Right atrium auricular region (tissue), 2 donors: Measurements from ENCODE around the gene PDE4B. TPM values are rescaled to one million over a fixed set of nuclear protein-coding genes. Genes with fewer than 3 reads are reported as not detected.
"Not testable (repeated sequence)": the region's sequence is repeated elsewhere in the genome, so short reads cannot be mapped to it uniquely, and the experiment has no call there.

Source experiments
- DNase-seq: peaks from one replicate; pipeline ENCODE4 v3.0.0-alpha.2; 2019; ENCODE audit warnings: low spot score
- H3K27ac ChIP-seq, 2 donors: fragments of 200-600 bp; sonication (generic); 1 replicate in 1 of 2; 2 replicates in 1 of 2; pipeline ENCODE4 v1.5.1; 2016 to 2019
- H3K27me3 ChIP-seq, 2 donors: fragments of 200-600 bp; sonication (generic); one replicate each; pipeline versions ENCODE4 v1.5.1 to v1.6.0; 2017 to 2019
- H3K36me3 ChIP-seq: fragments of 200-600 bp; sonication (generic); one replicate; pipeline ENCODE4 v1.5.1; 2016
- H3K4me1 ChIP-seq, 2 donors: fragments of 200-600 bp; sonication (generic); one replicate each; pipeline versions ENCODE4 v1.5.1 to v1.6.0; 2017 to 2019
- H3K4me3 ChIP-seq, 2 donors: fragments of 200-600 bp; sonication (generic); 1 replicate in 1 of 2; 2 replicates in 1 of 2; pipeline ENCODE4 v1.5.1; 2017 to 2019; ENCODE audit warnings: mild to moderate bottlenecking in 1 of 2, moderate library complexity in 1 of 2
- H3K9me3 ChIP-seq, 2 donors: fragments of 200-600 bp; sonication (generic); one replicate each; pipeline ENCODE4 v1.5.1; 2019
- CTCF ChIP-seq, 2 donors: fragments of 200-600 bp; sonication (generic); IDR thresholded peaks; one replicate each; pipeline ENCODE4 v1.5.1; 2019; ENCODE audit warnings: antibody characterized with exemption in 2 of 2
- total RNA-seq, 2 donors: library from RNA; depleted of rRNA; stranded (reverse); fragments of >200 nt; gene quantifications; one replicate each; pipeline ENCODE4 v1.1.0, GENCODE V29; 2016

Gene PDE4B
- total RNA-seq, 2 donors from 2014 or later, result 16.0 to 27.7 TPM

DNA sequence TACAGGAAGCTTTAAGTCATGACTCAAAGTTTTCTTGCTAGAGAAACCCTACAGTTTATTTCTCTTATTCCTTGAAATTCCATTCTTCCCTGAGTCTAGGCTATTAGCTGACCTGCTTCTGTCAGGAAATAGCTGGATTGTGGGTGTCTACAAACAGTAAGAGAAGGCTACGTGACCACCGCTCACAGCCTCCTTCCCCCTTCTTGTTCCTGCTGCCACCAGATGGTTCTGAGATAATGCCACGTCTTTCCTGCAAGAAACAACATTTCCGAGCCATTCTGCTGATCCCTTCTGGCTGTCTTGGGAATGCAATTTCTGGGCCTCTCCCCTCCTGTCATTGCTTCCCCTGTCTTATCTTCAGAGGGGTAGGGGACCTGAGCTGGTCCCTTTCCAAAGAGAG lies 612.4 kb downstream of the PDE4B start:
- Histone ChIP-seq H3K9me3 (no peaks in the 10 kb centered on the region), H3K36me3 (no peaks in the 10 kb centered on the region), H3K4me3 (no peak overlapping the region), H3K27ac (no peak overlapping the region), H3K4me1 (peaks cover 0 to 22% of the 10 kb centered on the region in 2 donors), H3K27me3 (no peaks in the 10 kb centered on the region)
- DNase-seq, result no peak
- TF ChIP-seq CTCF (IDR thresholded peaks at IDR 0.05), result no peak

- H3K27me3 ChIP-seq, H3K9me3 ChIP-seq, H3K4me3 ChIP-seq, H3K27ac ChIP-seq, DNase-seq, H3K36me3 ChIP-seq, H3K4me1 ChIP-seq: not testable (repeated sequence)
These were observed 618.8 kb downstream of the PDE4B start for GRCh38 chr1:66411449-66411848.

- H3K4me3 ChIP-seq, result no peak overlapping the region
- H3K9me3 ChIP-seq, result peaks cover 4 to 12% of the 10 kb centered on the region in 2 donors
- no peak overlapping the region for H3K27ac ChIP-seq
- TF ChIP-seq CTCF (IDR thresholded peaks at IDR 0.05), result no peak
- no peak for DNase-seq
- no peaks in the 10 kb centered on the region for H3K27me3 ChIP-seq
- no peaks in the 10 kb centered on the region for H3K36me3 ChIP-seq
- H3K4me1 ChIP-seq, result no peaks in the 10 kb centered on the region
These were observed 620.0 kb downstream of the PDE4B start for GRCh38 chr1:66412704-66413103.

GRCh38 chr1:66413136-66413837 lies 620.6 kb downstream of the PDE4B start:
- no peak overlapping the region for H3K4me3 ChIP-seq
- DNase-seq, result no peak
- peaks cover 4 to 18% of the 10 kb centered on the region in 2 donors for H3K9me3 ChIP-seq
- H3K36me3 ChIP-seq, result no peaks in the 10 kb centered on the region
- no peak for TF ChIP-seq CTCF (IDR thresholded peaks at IDR 0.05)
- no peaks in the 10 kb centered on the region for H3K4me1 ChIP-seq
- no peak overlapping the region for H3K27ac ChIP-seq
- H3K27me3 ChIP-seq, result no peaks in the 10 kb centered on the region

- peaks cover 4 to 21% of the 10 kb centered on the region in 2 donors for H3K9me3 ChIP-seq
- no peak for DNase-seq
- no peaks in the 10 kb centered on the region for H3K27me3 ChIP-seq
- H3K27ac ChIP-seq, result no peak overlapping the region
- H3K4me1 ChIP-seq, result no peaks in the 10 kb centered on the region
- TF ChIP-seq CTCF (IDR thresholded peaks at IDR 0.05), result no peak
- no peak overlapping the region for H3K4me3 ChIP-seq
- H3K36me3 ChIP-seq, result no peaks in the 10 kb centered on the region
These were observed 621.1 kb downstream of the PDE4B start for GRCh38 chr1:66413838-66414175.

DNA sequence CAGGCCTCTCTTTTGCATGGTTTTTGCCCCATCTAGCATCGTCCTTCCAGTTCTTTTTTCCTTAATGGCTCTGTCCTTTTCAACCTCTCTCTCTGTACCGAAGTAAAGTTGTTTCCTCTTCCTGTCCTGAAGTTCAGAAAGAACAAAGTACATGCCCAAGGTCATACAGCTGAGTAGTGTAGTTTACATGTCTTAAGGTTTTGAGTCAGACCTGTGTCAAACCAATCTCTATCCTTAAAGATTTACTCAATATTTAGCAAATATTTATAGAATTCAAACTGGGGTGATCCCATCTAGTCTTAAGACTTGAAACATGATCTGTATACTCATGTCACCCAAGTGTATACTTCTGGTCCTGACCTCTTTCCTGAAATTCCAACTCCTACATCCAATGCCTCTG lies 622.6 kb downstream of the PDE4B start:
- Histone ChIP-seq H3K9me3 (peaks cover 4 to 21% of the 10 kb centered on the region in 2 donors), H3K27ac (no peak overlapping the region), H3K36me3 (no peaks in the 10 kb centered on the region), H3K27me3 (no peaks in the 10 kb centered on the region), H3K4me3 (no peak overlapping the region), H3K4me1 (no peaks in the 10 kb centered on the region)
- no peak for DNase-seq
- TF ChIP-seq CTCF (IDR thresholded peaks at IDR 0.05), result no peak
